Measurements from ENCODE around the gene LIMA1.
"Not testable (repeated sequence)": the region's sequence is repeated elsewhere in the genome, so short reads cannot be mapped to it uniquely, and the experiment has no call there.

Gene LIMA1

GRCh38 chr12:50185301-50185895, 97.9 kb downstream of the LIMA1 start:
- DNase-seq = peak in 1 of 14 donors; percentile 20

- no peak for DNase-seq
Observed at GRCh38 chr12:50184261-50184660, 99.1 kb downstream of the LIMA1 start.

DNA sequence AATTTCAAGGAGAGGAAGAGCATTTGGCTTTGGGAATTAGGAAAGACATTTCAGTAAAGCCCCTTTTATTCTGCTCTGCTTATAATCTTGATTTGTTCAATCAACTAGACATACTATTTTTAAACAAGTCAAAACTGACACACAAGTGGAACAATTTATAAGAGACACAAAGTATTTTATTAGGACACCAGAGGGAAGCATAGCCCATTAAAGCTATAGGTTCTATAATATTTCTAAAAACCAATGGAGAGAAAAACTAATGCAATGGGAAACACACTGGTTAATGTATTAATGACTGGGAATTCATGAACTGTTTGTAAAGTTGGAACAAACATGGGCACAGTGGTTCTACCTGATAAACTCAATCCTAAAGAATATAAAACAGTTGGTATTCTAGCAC, 100.9 kb downstream of the LIMA1 start:
- no peak for DNase-seq

DNA sequence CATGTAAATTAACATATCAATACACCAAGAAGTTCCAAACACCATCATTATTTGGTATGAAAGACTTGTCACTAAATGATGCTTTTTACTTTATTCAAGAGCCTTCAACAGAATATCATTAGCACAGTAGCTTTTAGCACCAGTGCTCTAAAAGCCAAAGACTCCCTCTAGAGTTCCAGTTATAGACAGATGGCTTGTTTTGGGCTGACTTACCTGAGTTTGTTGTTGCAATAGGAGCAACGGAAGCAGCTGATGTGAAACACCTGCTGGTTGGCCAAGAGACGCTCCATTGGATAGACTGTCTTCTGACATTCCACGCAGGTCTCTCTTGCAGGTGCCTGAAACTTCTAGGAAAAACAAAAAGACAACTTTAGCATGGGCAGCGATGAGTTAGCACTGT, 101.6 kb downstream of the LIMA1 start:
- peak in 1 of 14 donors; percentile 37 for DNase-seq

- DNase-seq = no peak
Observed at GRCh38 chr12:50175716-50176026, 107.6 kb downstream of the LIMA1 start.

DNA sequence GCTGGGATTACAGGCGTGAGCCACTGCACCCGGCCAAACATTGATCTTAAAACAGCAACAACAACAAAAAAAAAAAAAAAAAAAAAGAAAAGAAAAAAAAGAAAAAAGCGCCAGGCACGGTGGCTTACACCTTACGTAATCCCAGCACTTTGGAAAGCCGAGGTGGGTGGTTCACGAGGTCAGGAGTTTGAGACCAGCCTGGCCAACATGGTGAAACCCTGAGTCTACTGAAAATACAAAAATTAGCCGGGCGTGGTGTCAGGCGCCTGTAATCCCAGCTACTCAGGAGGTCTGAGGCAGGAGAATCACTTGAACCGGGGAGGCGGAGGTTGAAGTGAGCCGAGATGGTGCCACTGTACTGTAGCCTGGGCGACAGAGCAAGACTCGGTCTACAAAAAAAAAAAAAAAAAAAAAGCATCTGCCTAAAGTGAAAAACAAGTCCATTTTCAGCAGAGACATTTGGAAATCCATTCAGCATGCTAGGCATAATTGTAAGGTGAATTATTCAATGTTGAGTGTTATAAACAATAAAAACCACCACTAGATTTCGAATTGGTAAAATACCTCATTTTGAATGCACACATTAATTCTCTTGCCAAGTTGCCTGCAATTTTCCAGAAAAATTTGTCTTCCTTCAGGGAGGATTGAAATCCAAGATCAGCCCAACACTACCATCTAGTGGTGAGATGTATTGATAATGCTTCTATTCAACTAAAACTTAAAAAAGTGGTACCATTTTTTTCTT, 108.2 kb downstream of the LIMA1 start:
- peak in 2 of 14 donors; percentile 17 to 68 for DNase-seq

GRCh38 chr12:50167049-50167828, 116.1 kb downstream of the LIMA1 start, which contains the start of gene CERS5:
TSS of gene CERS5 (minus strand) at chr12:50167369. CDS start at chr12:50167297, 72 bp downstream.
- peak; percentile 67 to 100 (median 94) for DNase-seq

GRCh38 chr12:50166799-50167048, 116.6 kb downstream of the LIMA1 start:
- DNase-seq = peak in 2 of 14 donors; percentile 23 to 57

DNA sequence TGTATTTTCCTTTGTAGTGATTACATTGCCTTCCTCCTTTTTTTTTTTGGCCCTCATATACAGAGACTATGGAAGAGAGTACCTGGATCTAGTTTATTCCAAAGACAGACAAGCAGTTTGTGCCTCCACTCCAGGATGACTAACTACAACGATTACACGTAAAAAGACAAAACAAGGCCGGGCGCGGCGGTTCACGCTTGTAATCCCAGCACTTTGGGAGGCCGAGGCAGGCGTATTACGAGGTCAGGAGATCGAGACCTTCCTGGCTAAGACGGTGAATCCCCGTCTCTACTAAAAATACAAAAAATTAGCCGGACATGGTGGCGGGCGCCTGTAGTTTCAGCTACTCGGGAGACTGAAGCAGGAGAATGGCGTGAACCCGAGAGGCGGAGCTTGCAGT, 118.4 kb downstream of the LIMA1 start:
- no peak for DNase-seq

GRCh38 chr12:50162230-50162629, 121.1 kb downstream of the LIMA1 start:
- no peak for DNase-seq

DNA sequence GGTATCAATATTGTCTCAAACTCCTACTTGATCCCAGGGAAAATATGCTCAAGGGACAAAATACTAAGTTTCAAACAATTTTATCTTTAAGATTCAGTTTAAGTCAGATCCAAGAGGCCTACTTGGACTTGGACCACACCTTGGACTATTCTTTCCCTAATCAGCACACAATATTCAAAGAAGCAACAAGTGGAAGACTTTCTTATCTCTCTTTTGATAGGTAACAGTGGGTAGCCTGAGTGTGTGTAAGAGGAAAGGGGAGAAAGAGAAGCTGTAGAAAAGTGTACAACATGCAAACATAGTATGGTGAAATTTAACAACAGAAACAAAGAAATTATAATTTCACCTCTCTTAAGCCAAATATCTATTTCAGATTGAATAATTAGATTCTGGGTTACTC, 122.7 kb downstream of the LIMA1 start:
- no peak for DNase-seq

GRCh38 chr12:50157259-50157658, 126.1 kb downstream of the LIMA1 start:
- DNase-seq = no peak

GRCh38 chr12:50156641-50157040, 126.7 kb downstream of the LIMA1 start:
- no peak for DNase-seq

GRCh38 chr12:50154947-50155346, 128.4 kb downstream of the LIMA1 start:
- DNase-seq = not testable (repeated sequence)

GRCh38 chr12:50151047-50151687, 132.2 kb downstream of the LIMA1 start:
- no peak for DNase-seq

DNA sequence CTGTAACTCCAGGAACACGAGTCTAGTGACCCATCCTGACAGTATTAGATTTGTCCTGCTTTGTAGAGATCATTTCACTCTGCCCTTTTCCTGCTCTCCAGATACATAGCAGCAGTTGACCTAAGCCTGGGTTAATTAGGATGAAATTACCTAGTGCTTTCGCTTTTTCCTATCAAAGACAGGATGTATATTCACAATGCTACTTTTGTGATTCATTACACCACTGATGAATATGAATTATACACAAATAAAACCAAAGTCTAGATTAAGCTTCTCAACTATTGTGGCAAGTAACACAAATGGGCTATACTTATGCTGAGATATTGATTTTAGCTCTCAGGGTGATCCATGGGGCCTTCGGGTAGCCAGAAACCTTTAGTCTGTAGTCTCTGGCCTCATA, 134.0 kb downstream of the LIMA1 start:
- no peak for DNase-seq

DNA sequence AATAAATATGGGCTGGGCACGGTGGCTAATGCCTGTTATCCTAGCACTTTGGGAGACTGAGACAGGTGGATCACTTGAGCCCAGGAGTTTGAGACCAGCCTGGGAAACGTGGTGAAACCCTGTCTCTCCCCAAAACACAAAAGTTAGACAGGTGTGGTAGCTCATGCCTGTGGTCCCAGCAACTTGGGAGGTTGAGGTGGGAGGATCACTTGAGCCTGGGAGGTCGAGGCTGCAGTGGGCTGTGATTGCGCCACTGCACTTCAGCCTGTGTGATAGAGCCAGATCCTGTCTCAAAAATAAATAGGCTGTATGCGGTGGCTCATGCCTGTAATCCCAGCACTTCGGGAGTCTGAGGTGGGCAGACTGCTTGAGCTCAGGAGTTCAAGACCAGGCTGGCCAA, 135.3 kb downstream of the LIMA1 start:
- DNase-seq = not testable (repeated sequence)

- no peak for DNase-seq
Observed at GRCh38 chr12:50147281-50147680, 136.0 kb downstream of the LIMA1 start.

DNA sequence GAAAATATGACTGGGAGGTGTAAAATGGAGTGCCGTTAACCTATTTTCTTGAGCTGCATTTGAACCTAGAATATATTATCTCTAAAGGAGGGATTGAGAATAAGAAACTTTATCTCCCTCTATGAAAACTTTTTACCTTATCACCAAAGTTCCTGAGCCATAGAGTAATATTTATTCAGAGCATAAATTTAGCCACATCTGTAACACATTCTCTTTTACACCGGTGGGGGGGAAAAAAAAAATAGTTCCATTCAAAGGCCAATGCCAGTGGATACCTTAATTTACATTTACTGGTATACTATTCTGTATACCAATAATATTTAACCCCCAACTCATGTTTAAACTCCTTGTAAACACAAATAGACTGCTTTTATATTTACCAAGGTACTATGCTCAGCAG, 137.9 kb downstream of the LIMA1 start:
- DNase-seq = no peak

GRCh38 chr12:50142993-50143392, 140.3 kb downstream of the LIMA1 start:
- DNase-seq = no peak

GRCh38 chr12:50132505-50133135, 150.7 kb downstream of the LIMA1 start:
- DNase-seq = peak in 1 of 14 donors; percentile 5

GRCh38 chr12:50129290-50129689, 154.0 kb downstream of the LIMA1 start:
- no peak for DNase-seq

- no peak for DNase-seq
Observed at GRCh38 chr12:50127546-50127945, 155.8 kb downstream of the LIMA1 start.
